ENCODE measurements around the gene NEK3. TPM values are rescaled to one million over a fixed set of nuclear protein-coding genes. Genes with fewer than 3 reads are reported as not detected.

Gene NEK3
- total RNA-seq, 2 experiments from 2014 or later = 2.6 to 2.8 TPM

DNA sequence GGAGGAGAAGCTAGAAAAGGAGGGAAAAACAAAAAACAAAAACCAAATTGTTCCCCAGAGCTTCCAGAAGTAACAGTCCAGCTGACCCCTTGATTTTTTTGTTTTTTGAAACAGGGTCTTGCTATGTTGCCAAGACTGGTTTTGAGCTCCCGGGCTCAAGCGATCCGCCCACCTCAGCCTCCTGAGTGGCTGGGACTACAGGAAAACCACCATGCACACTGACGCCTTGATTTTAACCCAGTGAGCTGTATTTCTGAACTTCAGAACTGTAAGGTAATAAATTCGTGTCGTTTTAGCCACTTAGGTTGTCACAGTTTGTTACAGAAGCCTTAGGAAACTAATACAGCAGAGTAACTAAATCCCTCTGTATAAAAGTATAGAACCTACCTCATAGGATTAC is 1.1 kb upstream of the NEK3 start:
- Mint-ChIP-seq H3K4me3 (no peak overlapping the region), H3K27ac (no peak overlapping the region), H3K27me3 (peaks cover 19% of the 10 kb centered on the region), H3K9me3 (ENCODE audit: low read depth) (no peaks in the 10 kb centered on the region), H3K4me1 (peaks cover 42% of the 10 kb centered on the region), H3K36me3 (no peaks in the 10 kb centered on the region)
- no peak for DNase-seq
- ATAC-seq = no peak
- CTCF ChIA-PET = interaction anchor here (0.7 to 2.9 kb wide), 5 partner anchors 10 to 289 kb away, joined by 3 to 8 read pairs (median 4); no protein-coding TSS in a partner anchor

DNA sequence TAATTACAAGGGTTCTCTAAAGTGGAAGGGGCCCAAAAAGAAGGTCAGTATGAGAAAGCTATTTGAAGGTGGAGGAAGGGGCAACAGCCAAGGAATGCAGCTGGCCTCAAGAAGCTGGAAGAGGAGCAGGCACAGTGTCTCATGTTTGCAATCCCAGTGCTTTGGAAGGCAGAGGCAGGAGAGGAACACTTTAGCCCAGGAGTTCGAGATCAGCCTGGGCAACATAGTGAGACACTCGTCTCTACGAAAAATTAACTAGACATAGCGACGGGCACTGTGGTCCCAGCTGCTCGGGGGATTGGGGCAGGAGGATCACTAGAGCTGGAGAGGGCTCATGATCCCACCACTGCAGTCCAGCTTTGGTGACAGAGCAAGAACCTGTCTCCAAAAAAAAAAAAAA is 656 bp upstream of the NEK3 start:
- ATAC-seq = no peak
- H3K27me3 Mint-ChIP-seq = peaks cover 19% of the 10 kb centered on the region
- DNase-seq = no peak
- H3K36me3 Mint-ChIP-seq = no peaks in the 10 kb centered on the region
- H3K4me3 Mint-ChIP-seq = peak overlapping the region; percentile 78
- H3K9me3 Mint-ChIP-seq (ENCODE audit: low read depth) = no peaks in the 10 kb centered on the region
- H3K27ac Mint-ChIP-seq = peak overlapping the region; percentile 54
- H3K4me1 Mint-ChIP-seq = peaks cover 42% of the 10 kb centered on the region
- CTCF ChIA-PET = interaction anchor here (0.7 to 2.9 kb wide), 6 partner anchors 8 to 290 kb away, joined by 3 to 8 read pairs (median 4); no protein-coding TSS in a partner anchor

DNA sequence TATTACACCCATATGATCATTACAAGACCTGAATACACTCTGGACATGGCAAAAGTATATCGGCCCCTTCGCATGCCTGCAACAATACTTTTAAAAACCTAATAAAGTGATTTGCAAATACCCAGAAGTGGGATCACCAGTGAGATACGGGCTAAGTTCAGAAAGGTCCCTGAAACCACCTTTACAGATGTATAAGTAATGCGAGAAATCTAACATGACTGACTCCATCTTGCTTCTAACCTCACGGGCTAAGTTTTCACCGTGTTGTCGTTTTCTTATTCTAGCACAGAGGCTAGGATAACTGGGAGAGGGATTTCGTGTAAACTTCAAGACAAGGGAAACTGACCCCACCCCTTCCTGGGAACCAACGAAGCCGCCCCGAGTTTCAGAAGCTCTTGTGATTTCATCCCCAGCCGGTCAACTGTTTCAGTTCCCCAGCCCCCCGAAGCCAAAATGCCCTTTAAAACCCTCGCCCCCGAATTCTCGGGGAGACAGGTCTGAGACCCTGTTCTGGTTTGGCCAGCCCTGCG is 703 bp downstream of the NEK3 start:
- Mint-ChIP-seq H3K36me3 (no peaks in the 10 kb centered on the region), H3K27ac (peak overlapping the region; percentile 73), H3K4me1 (peaks cover 39% of the 10 kb centered on the region), H3K27me3 (peaks cover 19% of the 10 kb centered on the region), H3K9me3 (ENCODE audit: low read depth) (no peaks in the 10 kb centered on the region), H3K4me3 (peak overlapping the region; percentile 78)
- CTCF ChIA-PET = interaction anchor here (1.2 to 2.9 kb wide), 2 partner anchors 9 to 36 kb away, joined by 3 to 8 read pairs; no protein-coding TSS in a partner anchor
- DNase-seq (no peak), ATAC-seq (no peak)

DNA sequence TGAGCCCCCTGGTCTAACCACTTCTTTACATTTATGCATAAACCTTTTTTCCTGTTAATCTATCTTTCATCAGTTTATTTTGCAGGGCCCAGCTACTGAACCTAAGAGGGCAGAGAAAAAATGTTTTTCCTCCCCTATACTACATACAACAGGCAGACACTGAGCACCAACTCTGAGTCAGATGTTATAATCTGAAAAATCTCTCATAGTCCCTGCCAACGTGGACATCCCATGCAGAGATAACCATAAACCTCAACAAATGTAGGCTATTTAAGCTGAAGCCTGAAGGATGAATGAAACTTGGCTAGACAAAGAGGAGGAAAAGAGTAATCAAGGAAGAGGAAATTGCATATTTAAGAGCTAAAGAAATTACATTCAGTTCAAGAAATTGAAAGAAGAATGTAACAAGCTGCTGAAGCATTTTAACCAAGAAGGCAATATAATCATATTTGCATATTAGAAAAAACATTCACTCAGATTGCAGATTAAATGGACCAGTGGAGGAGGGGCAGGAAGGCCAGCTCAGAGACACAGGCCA is 2.6 kb downstream of the NEK3 start:
- Mint-ChIP-seq H3K27me3 (peaks cover 19% of the 10 kb centered on the region), H3K9me3 (ENCODE audit: low read depth) (no peaks in the 10 kb centered on the region), H3K4me1 (peaks cover 28% of the 10 kb centered on the region), H3K4me3 (no peak overlapping the region), H3K36me3 (no peaks in the 10 kb centered on the region), H3K27ac (no peak overlapping the region)
- ATAC-seq = no peak
- DNase-seq = no peak
- CTCF ChIA-PET = interaction anchor here (1.3 to 1.6 kb wide), 2 partner anchors 16 to 332 kb away, joined by 3 to 4 read pairs; no protein-coding TSS in a partner anchor

DNA sequence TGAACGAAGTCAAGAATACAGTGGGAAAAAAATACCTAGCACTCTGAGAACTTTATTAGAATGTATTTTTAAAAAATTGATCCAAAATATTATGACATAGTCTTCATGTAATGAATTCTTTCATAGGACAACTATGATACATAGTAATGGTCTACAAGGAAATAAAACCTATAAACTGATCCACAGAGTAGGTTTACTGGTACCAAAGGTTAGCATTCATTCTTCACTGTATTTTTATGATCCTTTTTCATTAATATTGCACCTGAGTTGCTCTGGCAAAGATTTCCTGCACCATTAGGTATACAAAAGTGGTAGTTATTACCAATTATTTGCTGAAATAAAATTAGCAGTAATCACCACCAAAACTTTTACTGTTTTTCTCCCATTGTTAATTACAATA is 4.2 kb downstream of the NEK3 start:
- CTCF ChIA-PET = no interaction called here
- no peak overlapping the region for H3K27ac Mint-ChIP-seq

DNA sequence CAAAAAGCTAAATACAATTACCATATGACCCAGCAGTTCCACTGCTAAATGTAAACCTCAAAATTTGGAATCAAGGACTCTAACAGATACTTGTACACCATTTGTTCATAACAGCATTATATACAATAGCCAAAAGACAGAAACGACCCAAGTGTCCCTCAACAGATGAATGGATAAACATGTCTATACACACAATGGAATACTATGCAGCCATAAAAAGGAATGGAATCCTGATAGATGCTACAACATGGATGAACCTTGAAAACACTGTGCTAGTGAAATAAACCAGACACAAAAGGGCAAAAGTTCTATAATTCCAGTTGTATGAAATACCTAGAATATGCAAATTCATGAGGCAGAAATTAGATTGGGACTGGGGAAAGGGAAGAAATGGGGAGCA is 12.2 kb downstream of the NEK3 start:
- DNase-seq (no peak), ATAC-seq (no peak)
- H3K4me1 Mint-ChIP-seq = peaks cover 2% of the 10 kb centered on the region
- no peaks in the 10 kb centered on the region for H3K27me3 Mint-ChIP-seq
- H3K9me3 Mint-ChIP-seq (ENCODE audit: low read depth) = no peaks in the 10 kb centered on the region
- no peak overlapping the region for H3K27ac Mint-ChIP-seq
- CTCF ChIA-PET = interaction anchor here (0.7 kb wide), 1 partner anchor 20 kb away, joined by 3 read pairs; no protein-coding TSS in a partner anchor
- peaks cover 5% of the 10 kb centered on the region for H3K36me3 Mint-ChIP-seq
- H3K4me3 Mint-ChIP-seq = no peak overlapping the region

More for the DNA sequence above, 4.2 kb downstream of the NEK3 start:
- Mint-ChIP-seq H3K4me1 (peaks cover 24% of the 10 kb centered on the region), H3K4me3 (no peak overlapping the region), H3K27me3 (peaks cover 19% of the 10 kb centered on the region), H3K36me3 (no peaks in the 10 kb centered on the region), H3K9me3 (ENCODE audit: low read depth) (no peaks in the 10 kb centered on the region)
- ATAC-seq (no peak), DNase-seq (no peak)

DNA sequence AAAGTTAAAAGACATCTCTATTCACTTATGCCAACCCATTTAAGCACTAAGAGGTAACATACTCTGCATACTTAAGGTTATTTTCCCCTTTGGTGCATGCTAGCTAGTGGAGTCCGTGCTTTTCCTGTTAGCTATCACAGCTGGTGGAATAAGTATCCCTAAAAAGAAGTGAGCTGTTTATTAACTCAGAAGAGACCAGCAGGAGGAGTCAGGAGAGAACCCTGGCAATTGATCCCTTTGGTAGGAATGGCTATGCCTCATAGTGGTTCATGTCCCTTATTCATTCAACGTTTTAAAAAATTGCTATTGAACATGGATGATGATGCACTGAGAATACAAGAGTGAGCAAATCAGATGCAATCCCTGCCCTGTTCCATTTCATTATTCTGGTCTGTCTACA is 18.1 kb downstream of the NEK3 start:
- Mint-ChIP-seq H3K4me3 (no peak overlapping the region), H3K27me3 (no peaks in the 10 kb centered on the region), H3K4me1 (no peaks in the 10 kb centered on the region), H3K9me3 (ENCODE audit: low read depth) (no peaks in the 10 kb centered on the region), H3K27ac (no peak overlapping the region), H3K36me3 (no peaks in the 10 kb centered on the region)
- no peak for DNase-seq
- CTCF ChIA-PET = interaction anchor here (1.1 to 1.7 kb wide), 2 partner anchors 13 to 15 kb away, joined by 3 to 4 read pairs; no protein-coding TSS in a partner anchor
- ATAC-seq = no peak

DNA sequence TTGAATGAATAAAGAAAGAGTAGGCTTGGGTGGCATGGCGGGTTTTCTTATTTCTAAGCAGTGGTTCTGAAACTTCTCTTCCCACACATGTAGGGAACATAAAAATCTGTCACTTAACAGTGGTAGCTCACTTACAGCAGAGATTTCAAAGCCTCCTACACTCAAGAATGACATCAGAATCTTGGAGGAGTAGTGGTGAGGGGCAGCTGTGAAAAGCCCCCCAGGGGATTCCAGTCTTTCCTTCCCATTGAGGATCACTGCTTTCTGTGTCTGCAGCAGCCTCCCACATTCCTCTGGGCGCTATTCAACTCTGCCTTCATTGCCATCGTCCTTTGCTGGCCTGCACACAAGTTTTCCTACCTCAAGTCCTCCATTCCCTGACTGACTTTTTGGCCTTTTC is 21.9 kb downstream of the NEK3 start:
- no peak for DNase-seq
- Mint-ChIP-seq H3K27me3 (no peaks in the 10 kb centered on the region), H3K9me3 (ENCODE audit: low read depth) (no peaks in the 10 kb centered on the region), H3K4me1 (no peaks in the 10 kb centered on the region), H3K4me3 (no peak overlapping the region), H3K27ac (no peak overlapping the region), H3K36me3 (no peaks in the 10 kb centered on the region)
- no peak for ATAC-seq
- CTCF ChIA-PET = interaction anchor here (2.0 kb wide), 1 partner anchor 10 kb away, joined by 6 read pairs; no protein-coding TSS in a partner anchor

DNA sequence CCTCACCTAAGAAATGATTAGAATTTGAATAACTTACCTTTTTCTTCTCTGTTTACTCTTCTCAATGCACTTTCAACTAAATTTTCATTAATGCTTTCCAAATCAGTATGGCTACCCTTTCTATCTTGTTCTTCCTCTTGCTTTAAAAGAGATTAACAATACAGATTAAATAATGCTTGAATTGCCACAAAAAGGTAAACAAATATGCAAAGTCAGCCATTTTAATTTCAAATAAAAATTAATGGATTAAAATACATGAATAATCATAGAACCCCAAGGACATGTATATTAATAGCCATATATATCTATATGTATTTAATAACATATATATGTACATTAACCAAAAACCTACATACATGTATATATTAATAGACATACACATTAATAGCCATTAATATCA is 22.6 kb downstream of the NEK3 start:
- DNase-seq (no peak), ATAC-seq (no peak)
- Mint-ChIP-seq H3K27me3 (no peaks in the 10 kb centered on the region), H3K9me3 (ENCODE audit: low read depth) (no peaks in the 10 kb centered on the region), H3K27ac (no peak overlapping the region), H3K4me3 (no peak overlapping the region), H3K4me1 (no peaks in the 10 kb centered on the region), H3K36me3 (no peaks in the 10 kb centered on the region)
- CTCF ChIA-PET = interaction anchor here (2.0 kb wide), 1 partner anchor 9 kb away, joined by 6 read pairs; no protein-coding TSS in a partner anchor

DNA sequence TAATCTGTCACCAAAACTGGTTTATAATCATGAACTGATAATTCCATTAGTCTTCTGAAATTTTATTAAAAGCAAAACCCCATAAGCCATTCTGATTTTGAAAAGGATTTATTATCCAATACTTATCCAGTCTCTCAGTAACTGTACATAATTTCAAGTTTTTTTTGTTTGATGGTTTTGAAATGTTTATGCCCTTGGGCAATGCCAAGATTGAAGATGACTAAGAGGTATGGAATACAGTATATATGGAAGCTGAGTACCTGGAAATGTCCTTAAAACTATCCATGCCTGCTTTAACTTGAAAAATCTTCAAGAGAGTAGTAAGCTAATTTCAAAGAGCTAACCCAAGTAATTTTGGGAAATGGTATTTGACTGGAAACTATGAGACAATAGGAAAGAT is 28.8 kb downstream of the NEK3 start:
- no peak for DNase-seq
- peaks cover 21% of the 10 kb centered on the region for H3K27me3 Mint-ChIP-seq
- no peak overlapping the region for H3K4me3 Mint-ChIP-seq
- H3K9me3 Mint-ChIP-seq (ENCODE audit: low read depth) = no peaks in the 10 kb centered on the region
- CTCF ChIA-PET = no interaction called here
- H3K4me1 Mint-ChIP-seq = peaks cover 14% of the 10 kb centered on the region
- H3K27ac Mint-ChIP-seq = no peak overlapping the region
- no peak for ATAC-seq
- H3K36me3 Mint-ChIP-seq = no peaks in the 10 kb centered on the region

DNA sequence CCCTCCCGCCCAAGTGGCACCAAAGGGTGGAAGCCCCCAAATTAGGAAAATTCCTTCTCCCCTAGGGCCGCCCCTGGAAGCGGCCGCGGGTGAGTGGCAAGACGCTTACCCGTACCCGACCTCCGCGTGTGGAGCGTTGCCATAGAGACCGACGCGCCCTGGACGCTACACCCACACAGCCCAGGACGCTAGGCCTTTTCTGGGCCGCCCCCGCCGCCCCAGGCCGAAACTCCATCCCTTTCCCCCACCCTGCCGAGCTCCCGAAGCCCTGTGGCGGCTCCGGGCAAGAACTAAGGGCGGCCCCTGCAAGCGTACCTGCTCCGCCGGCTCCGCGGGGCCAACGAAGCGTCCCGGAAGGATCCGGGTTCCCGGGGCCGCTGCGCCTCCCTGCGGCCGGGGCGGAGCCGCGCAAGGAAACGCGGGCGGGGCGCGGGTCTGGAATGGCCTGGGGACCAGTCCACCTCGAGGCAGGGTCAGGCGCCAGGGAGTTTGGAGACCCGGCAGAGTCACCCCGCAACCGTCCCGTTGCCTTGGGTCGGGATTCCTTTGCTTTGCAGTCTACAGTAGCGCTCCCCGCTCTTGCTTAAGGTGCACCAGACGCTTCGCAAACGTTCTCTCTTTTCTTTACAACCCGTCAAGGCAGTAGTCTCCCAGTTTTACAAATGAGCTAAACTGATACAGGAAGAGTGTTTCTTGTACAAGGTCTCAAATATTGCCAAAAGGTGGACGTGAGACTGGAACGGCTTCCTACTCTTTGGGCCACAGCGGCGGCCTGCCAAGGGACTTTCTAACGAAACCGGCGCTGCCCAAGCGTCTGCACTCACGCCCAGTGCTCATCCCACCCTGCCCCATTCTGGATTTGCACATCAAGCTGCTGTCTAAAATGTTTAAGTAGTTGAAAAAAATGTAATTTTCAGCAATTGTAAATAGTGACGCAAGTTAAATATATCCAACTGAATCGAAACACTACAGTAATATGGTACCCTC is 30.4 kb downstream of the NEK3 start, which contains the start of gene NEK5:
Gene NEK5, minus strand, starts transcription at position 360 of the 987 bp plus-strand sequence. CDS start 1,591 bp downstream, outside the sequence.
- Mint-ChIP-seq H3K9me3 (ENCODE audit: low read depth) (no peaks in the 10 kb centered on the region), H3K27me3 (peaks cover 21% of the 10 kb centered on the region), H3K4me3 (peak within 1 kb of the TSS; percentile 71), H3K4me1 (peaks cover 14% of the 10 kb centered on the region), H3K36me3 (no peaks in the 10 kb centered on the region), H3K27ac (no peak within 1 kb of the TSS)
- ATAC-seq = peak; percentile 84
- peak; percentile 66 for DNase-seq
- CTCF ChIA-PET = interaction anchor here (0.6 to 3.8 kb wide), 17 partner anchors 9 to 507 kb away, joined by 3 to 32 read pairs (median 7); partner anchors contain the start of gene ALG11

DNA sequence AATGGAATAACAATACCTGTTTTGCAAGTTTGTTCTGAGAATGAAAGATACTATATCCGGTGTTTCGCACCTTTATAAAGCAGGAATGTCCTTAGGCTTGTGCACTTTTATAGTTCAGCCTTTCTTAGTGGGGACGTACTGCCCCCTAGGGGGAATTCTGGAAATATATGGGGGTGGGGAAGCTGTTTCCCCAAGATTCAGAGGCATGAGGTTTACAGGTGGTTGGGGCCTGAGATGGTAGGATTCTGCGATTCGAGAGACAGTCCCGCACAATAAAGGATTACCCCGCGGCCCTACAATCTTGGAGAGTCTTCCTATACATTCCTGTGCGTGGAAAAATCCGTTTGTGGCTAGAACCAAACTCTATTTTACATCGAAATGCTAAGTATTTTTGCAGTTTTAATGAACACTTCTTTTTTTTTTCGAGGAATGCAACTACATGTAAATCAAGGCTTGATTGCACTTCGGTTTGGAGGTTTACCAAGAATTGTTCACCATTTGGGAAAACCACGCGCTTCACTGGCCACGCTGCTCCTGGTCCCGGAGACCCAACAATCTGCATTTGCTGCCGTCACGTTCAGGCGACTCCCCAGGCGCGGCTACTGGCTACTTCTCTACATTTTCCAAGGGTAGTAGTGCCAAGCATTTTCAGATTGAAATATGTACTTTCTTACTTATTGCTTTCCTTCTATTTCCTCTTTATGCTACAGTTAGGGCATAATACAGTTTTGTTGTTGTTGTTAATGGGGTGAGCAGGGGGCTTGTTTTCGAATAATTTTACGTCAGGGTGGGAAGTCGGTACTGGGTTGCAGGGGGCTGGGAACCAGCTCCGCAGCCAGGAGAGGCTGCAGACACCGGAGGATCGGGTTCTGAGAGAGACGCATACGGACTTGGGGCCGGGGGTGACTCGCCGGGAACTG is 31.4 kb downstream of the NEK3 start:
- H3K36me3 Mint-ChIP-seq = no peaks in the 10 kb centered on the region
- H3K4me3 Mint-ChIP-seq = peak overlapping the region; percentile 71

More for the DNA sequence above, 31.4 kb downstream of the NEK3 start:
- peak; percentile 65 for DNase-seq
- CTCF ChIA-PET = interaction anchor here (0.7 to 3.8 kb wide), 40 partner anchors 8 to 506 kb away, joined by 3 to 32 read pairs (median 4); partner anchors contain the start of gene ALG11
- H3K27me3 Mint-ChIP-seq = peaks cover 24% of the 10 kb centered on the region
- H3K4me1 Mint-ChIP-seq = peaks cover 14% of the 10 kb centered on the region
- H3K9me3 Mint-ChIP-seq (ENCODE audit: low read depth) = no peaks in the 10 kb centered on the region
- ATAC-seq = peak; percentile 69
- no peak overlapping the region for H3K27ac Mint-ChIP-seq

All from activated CD8-positive, alpha-beta memory T cell treated with anti-CD3 and anti-CD28 coated beads, Interleukin-2, amount 10 ng/mL, durations not matched to agents 7 days and 5 days (primary cell).